Chondrocyte (in vitro differentiated cells): ENCODE data around the gene ZFP90. TPM values are rescaled to one million over a fixed set of nuclear protein-coding genes. Genes with fewer than 3 reads are reported as not detected.

Source experiments
- DNase-seq: peaks from one replicate; pipeline ENCODE4 v3.0.0; 2021; ENCODE audit warnings: mixed read lengths, low spot score
- H3K27ac Mint-ChIP-seq: one replicate; pipeline ENCODE4 v1.8.0; 2021; ENCODE audit warnings: mild to moderate bottlenecking, moderate library complexity, mixed read lengths; ENCODE audit not compliant: unreplicated experiment
- H3K27me3 Mint-ChIP-seq: 2 replicates; pipeline ENCODE4 v1.8.0; 2021; ENCODE audit warnings: low read depth, mixed read lengths
- H3K36me3 Mint-ChIP-seq: 2 replicates; pipeline ENCODE4 v1.8.0; 2021; ENCODE audit warnings: low read depth, mixed read lengths
- H3K4me1 Mint-ChIP-seq: 2 replicates; pipeline ENCODE4 v1.8.0; 2021; ENCODE audit warnings: low read depth, mild to moderate bottlenecking, mixed read lengths
- H3K4me3 Mint-ChIP-seq: one replicate; pipeline ENCODE4 v1.8.0; 2021; ENCODE audit warnings: mild to moderate bottlenecking, moderate library complexity, mixed read lengths; ENCODE audit not compliant: unreplicated experiment
- H3K9me3 Mint-ChIP-seq: 2 replicates; pipeline ENCODE4 v1.8.0; 2021; ENCODE audit warnings: low read depth, mixed read lengths
- CTCF ChIP-seq: fragments of 200-600 bp; sonication (generic); IDR thresholded peaks from 2 replicates; pipeline ENCODE4 v1.5.0; 2021; ENCODE audit warnings: antibody characterized with exemption, mild to moderate bottlenecking, moderate library complexity
- total RNA-seq: library from RNA; stranded (reverse); gene quantifications from 3 replicates; pipeline ENCODE4 v1.2.1, GENCODE V29; 2021

The ZFP90 gene
- total RNA-seq, 1 donor from 2014 or later: 29.7 TPM

GRCh38 chr16:68517606-68518166 is 21.4 kb upstream of the ZFP90 start:
- Mint-ChIP-seq H3K9me3 (no peaks in the 10 kb centered on the region), H3K36me3 (no peaks in the 10 kb centered on the region), H3K4me1 (peaks cover 7% of the 10 kb centered on the region), H3K4me3 (no peak overlapping the region), H3K27me3 (no peaks in the 10 kb centered on the region), H3K27ac (no peak overlapping the region)
- DNase-seq: no peak
- TF ChIP-seq CTCF: no peak

- H3K4me3 Mint-ChIP-seq: no peak overlapping the region
- H3K9me3 Mint-ChIP-seq: no peaks in the 10 kb centered on the region
- no peak for DNase-seq
- no peaks in the 10 kb centered on the region for H3K27me3 Mint-ChIP-seq
- peaks cover 7% of the 10 kb centered on the region for H3K4me1 Mint-ChIP-seq
- H3K27ac Mint-ChIP-seq: no peak overlapping the region
- no peak for TF ChIP-seq CTCF
- H3K36me3 Mint-ChIP-seq: no peaks in the 10 kb centered on the region
These were observed 19.8 kb upstream of the ZFP90 start for GRCh38 chr16:68519225-68519745.

GRCh38 chr16:68520649-68521086 is 18.4 kb upstream of the ZFP90 start:
- H3K27ac Mint-ChIP-seq: no peak overlapping the region
- H3K27me3 Mint-ChIP-seq: no peaks in the 10 kb centered on the region
- TF ChIP-seq CTCF: peak; percentile 99
- no peak for DNase-seq
- peaks cover 7% of the 10 kb centered on the region for H3K4me1 Mint-ChIP-seq
- H3K4me3 Mint-ChIP-seq: no peak overlapping the region
- no peaks in the 10 kb centered on the region for H3K36me3 Mint-ChIP-seq
- H3K9me3 Mint-ChIP-seq: no peaks in the 10 kb centered on the region

GRCh38 chr16:68524069-68524820 is 14.8 kb upstream of the ZFP90 start:
- Mint-ChIP-seq H3K9me3 (no peaks in the 10 kb centered on the region), H3K4me3 (no peak overlapping the region), H3K36me3 (no peaks in the 10 kb centered on the region), H3K27me3 (peaks cover 2% of the 10 kb centered on the region), H3K4me1 (peaks cover 12% of the 10 kb centered on the region), H3K27ac (no peak overlapping the region)
- DNase-seq: no peak
- TF ChIP-seq CTCF: no peak

- DNase-seq: no peak
- H3K36me3 Mint-ChIP-seq: no peaks in the 10 kb centered on the region
- H3K27me3 Mint-ChIP-seq: peaks cover 2% of the 10 kb centered on the region
- no peak overlapping the region for H3K4me3 Mint-ChIP-seq
- peaks cover 15% of the 10 kb centered on the region for H3K4me1 Mint-ChIP-seq
- no peak for TF ChIP-seq CTCF
- H3K9me3 Mint-ChIP-seq: no peaks in the 10 kb centered on the region
- no peak overlapping the region for H3K27ac Mint-ChIP-seq
These were observed 12.8 kb upstream of the ZFP90 start for GRCh38 chr16:68526143-68526781.
